Epithelial cell of prostate (primary cell): Measurements from ENCODE around the gene PLEKHM3.

Experiments
- DNase-seq: peaks from one replicate; pipeline ENCODE4 v3.0.0-alpha.2; 2011; ENCODE audit warnings: low read depth, low spot score
- H3K27ac ChIP-seq: fragments of 450-650 bp; 2 replicates; pipeline ENCODE4 v1.5.1; 2017; ENCODE audit warnings: mild to moderate bottlenecking

Gene PLEKHM3

DNA sequence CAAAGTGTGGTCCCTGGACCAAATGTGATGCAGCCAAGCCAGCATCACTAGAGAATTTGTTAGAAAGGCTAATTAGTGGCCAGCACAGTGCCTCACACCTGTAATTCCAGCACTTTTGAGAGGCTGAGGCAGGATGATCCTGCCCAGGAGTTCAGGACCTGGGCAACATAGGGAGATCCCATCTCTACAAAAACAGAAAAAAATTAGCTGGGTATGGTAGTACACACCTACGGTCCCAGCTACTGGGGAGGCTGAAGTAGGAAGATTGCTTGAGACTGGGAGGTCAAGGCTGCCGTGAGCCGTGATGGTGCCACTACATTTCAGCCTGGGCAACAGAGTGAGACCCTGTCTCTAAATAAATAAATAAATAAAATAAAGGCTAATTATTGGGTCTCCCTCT lies 185.8 kb downstream of the PLEKHM3 start:
- no peak overlapping the region for H3K27ac ChIP-seq

DNA sequence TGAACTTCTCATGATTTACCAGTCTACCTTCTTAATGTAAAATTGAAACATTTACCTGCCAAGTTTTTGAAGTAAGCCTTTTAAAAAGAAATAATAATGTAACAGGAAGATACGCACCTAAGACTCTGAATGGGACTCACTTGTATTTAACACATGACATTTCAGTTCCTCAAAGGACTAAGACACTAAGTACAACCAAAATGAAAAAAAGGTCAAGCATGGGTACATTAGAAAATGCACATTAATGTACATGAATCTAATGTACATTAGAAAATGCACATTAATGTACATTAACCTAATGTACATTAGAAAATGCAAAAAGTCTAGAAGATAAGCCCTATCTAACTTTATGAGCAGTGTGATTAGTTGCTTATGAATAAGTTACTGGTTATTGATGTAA lies 186.3 kb downstream of the PLEKHM3 start:
- no peak for DNase-seq
- no peak overlapping the region for H3K27ac ChIP-seq

More for the DNA sequence above, 185.8 kb downstream of the PLEKHM3 start:
- no peak for DNase-seq

DNA sequence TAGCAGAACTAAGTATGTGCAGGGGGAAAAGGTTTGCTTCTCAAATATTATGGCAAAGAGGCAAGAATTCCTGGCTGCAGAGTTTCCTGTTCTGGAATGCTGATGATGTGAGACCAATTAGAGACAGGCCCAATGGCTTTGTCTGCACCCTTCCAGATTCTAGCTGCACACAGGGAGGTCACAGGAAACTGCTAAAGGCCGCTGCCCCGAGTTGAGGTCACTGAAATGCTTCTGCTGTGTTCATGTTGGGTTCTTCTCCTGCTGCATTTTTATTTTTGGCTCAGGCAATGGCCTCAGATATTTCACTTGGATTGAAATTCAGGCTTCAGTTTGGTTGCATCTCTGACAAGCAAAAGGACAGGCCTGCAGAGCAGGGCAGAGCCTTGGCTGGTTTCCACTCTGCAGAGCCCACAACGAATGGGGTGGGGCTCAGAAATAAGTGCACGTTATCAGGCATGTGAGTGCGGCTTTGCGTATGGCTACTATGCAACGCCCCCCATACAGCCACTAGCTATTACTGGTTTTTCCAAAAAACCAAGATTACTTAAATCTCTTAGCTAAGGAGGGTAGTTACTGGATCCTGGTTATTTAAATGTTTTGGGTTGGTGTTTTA lies 188.7 kb downstream of the PLEKHM3 start:
- no peak for DNase-seq
- H3K27ac ChIP-seq, result no peak overlapping the region

DNA sequence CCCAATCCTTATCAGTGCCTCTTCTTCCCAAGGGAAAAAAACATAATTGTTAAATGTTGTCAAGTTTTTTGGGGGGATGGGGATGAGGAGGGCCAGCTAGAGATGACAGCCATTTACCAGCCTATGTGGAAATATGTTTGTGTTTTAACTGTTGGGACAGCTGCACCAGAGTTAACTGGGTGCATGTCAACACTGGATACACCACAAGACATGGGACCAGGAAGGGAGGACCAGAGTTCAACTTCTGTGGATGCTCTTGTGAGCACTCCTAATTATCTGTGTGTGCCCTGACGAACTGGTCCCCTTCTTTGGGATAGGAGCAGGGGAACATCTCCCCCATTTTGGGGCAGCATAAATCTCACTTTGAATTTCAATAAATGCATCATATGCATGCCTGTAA lies 189.5 kb downstream of the PLEKHM3 start:
- no peak for DNase-seq
- H3K27ac ChIP-seq, result no peak overlapping the region

DNA sequence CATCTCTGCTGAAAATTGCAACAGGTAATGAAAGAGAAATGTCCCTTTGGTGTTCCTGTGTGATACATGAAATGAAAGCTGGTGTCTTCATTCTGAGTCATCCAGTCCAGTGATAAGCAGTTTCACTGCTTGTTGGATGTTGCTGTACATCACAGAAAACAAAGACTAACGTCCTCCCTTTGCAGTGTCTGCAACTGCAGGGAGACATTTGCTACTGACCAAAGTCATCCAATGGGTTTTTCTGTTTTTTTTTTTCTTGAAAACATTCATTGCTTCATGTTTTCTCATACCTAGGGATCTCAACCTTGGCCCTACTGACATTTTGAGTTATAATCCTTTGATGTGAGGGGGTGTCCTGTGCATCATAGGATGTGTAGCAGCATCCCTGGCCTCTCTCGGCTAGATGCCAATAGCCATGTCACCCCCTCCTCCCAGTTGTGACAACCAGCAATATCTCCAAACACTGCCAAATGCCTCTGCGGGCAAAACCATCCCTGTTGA lies 192.0 kb downstream of the PLEKHM3 start:
- no peak for DNase-seq
- H3K27ac ChIP-seq, result no peak overlapping the region

DNA sequence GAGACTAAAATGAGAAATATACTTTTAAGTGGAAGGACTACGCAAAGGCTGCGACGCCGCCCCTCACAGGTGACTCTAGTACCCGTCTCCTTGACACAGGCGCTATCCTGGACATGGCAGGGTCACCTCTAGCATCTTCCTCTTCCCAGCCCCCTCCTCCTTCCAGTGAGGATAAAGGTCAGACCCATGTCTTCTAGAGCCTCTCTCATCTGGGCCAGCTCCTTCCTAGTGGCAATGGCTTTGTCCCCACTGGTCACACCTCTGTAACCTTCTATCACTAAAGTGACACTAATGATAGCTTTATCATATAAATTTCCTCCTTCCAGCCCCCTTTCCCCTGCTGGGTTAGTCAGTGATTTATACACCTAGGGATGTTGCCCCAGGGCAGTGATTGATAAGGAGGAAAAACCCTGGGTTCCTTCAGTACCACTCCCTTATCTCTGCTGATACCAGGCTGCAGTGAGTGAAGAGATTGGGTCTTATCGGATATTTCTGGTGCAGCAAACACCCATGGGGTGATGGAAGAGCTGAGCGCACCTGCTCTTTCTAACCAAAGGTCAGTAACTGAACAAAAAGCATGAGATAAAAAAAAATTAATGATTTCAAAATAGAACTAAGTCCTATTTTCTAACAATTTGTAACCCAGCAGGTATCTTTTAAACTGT lies 193.6 kb downstream of the PLEKHM3 start:
- no peak overlapping the region for H3K27ac ChIP-seq
- DNase-seq, result no peak

DNA sequence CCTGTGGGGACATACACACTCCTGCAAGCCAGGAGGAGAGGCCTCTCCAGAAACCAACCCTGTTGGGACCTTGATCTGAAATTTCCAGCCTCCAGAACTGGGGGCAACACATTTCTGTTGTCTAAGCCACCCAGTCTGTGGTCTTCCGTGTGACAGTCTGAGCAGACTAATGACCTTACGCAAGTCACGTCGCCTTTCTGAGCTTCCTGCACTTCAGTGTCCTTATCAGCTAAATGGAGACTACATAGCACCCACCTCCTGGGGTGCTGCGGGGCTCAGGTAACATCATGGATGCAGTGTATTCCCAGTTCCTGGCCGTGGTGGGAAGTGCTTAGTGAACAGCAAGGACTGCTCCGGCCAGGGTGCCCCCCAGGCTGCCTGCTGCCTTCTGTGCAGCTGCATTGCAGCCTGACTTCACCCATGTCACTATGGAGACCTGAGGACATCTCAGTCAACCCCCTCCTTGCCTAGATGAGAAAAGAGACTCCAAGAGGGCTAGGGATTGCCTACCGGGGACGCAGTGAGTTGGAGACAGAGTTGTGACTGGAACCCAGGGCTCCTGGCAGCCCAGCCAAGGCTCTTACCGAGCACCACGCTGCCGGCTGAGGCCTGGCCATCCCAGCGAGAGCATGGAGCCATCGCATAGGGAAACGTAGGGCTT lies 194.4 kb downstream of the PLEKHM3 start:
- H3K27ac ChIP-seq, result no peak overlapping the region
- DNase-seq, result no peak

DNA sequence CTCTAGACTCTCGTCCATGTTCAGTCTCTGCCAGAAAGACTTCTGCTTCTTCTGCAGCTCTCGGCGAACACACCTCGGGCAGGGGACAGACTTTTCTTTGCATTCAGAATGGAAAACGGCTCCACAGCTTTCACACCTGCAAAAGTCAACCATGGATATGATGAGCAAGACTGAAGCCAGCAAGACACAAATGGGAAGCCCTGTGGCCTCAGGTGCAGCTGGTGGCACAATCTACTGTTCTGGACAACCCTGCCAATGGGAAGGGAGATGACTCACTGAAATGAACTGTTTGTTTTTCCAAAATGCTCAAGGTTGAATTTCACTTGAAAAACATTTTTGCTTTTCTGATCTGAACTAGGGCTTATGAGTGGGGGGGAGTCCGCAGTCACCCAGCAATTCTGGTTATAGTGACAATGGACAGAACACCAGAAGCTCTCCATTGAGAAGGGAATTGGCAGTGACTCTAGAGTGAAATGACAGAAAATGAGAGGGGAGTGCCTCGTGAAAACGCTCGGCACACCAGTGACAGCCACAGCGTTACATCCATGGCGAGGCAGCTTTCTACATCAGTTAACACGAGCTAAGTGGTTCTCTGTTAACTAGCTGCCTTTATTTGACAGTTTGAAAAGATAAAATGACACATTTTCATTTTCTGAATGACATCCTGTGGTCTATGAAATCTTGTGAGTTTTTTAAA lies 196.8 kb downstream of the PLEKHM3 start:
- peak overlapping the region; percentile 23 for H3K27ac ChIP-seq
- DNase-seq, result no peak

DNA sequence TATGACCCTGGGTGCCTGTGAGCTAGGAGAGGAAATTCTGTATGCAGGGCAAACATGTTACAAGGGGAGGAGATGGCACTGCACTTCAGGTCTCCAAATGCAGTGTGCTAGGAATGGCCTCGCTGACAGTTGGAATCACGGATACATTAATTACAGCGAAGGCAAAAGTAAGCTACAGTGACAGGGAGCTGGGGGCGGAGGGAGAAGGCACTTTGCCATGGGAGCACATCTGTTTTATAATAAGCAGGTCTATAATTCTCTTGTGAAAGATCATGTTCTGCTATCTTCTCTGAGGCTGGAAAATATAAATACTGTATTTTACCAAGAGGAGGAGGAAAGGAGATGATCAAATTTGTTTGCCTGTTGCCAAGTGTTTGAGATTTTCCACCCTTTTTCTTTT lies 199.3 kb downstream of the PLEKHM3 start:
- no peak overlapping the region for H3K27ac ChIP-seq
- no peak for DNase-seq

DNA sequence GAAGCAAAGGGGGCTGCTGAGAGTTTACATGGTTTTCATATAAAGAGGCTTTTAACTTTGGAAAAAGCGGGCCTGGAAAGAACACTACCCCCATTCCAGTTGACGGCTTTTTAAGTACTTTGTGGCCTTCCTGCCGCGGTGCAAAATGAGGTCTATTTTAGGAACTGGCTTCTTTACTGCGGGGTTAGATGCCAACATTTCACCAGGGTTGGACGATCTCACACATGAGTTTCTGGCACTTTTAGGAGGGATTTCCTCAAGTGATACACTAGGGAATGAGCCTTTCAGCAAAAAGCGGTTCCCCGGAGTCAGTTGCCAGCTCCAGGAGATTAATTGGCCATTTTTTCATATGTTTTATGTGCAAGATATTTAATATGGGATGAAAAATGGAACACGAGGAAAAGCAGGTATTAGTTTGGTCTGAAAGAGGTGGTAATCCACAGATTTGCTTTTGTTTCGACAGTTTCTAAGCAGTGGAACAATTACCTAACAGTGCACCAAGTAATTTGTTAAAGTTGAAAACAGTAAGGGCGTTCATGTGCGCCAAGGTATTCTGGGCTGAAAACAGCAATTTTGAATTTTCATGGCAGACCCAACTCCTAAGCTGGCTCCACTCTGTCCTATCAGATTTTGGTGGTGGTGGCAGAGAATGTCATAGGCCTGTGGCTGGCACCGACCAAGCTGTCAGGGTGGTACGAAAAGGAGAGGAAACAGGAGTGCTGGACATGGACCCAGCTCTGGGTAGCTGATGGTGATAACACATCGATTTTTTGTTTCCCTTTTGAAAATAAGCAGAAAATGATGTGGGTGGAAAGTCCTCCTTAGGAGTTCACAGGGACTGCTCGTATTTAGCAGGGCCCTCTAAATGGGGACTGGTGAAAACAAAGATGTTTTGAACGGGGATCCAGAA lies 200.0 kb downstream of the PLEKHM3 start:
- DNase-seq, result no peak
- no peak overlapping the region for H3K27ac ChIP-seq

DNA sequence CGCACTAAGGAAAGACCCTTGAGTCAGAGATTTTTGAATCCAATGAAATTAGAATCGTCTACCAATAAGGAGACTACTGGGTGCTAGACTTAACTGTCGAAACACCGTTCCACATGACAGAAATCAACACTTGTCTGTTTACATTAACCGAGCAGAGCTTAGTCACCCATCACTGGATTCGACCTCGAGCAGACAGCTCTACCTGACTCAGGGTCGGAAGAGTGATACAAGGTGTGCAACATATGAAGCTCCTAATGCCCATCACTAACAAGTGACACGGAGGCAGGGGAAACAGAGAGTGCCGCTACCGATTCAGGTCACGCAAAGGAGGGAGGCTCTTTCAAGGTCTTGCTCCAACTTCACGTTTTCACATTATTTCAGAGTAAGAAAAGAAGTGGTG lies 201.5 kb downstream of the PLEKHM3 start:
- DNase-seq, result no peak
- H3K27ac ChIP-seq, result no peak overlapping the region

DNA sequence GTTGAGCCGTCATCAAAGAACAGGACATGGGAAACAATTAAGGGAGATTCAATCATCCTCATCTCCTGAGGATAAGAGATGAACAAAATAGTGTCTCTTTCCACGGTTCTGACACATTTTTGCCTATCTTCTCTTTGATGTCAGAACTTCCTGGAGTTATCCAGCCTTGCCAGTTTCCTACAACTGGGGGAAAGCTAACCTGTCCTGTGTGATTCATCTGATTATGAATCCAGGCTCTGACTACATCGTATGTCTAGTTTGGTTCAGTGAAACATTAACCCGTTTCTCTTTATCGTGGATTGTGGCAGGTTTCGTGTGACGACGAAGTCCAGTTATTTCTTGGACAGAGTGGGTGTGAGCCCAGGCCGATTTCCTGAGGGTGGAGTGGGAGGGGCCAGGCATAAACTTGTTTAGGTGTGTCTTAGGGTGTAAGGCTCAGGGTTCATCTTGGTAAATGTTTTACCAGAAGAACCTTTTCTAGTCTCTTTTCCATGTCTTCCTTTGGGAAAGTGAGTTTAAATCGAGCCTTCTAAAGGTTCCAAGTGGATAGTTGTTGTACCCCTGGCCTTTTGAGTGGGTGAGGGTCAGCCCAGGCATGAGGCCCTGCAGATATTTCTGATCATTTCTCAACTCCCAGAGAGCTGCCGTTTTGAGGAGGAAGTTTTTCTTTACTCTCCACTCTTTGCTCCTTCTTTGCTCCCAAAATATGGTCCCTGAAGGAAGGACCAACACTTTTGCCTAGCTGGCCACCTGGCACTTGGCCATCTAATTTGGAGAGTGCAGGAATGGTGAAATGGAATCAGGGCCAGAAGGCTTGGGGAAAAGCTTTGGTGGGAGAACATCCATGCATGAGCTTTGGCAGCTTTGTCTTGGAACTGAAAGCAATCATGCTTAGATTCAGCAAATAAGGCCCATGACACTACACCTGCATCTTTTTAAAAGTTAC lies 205.2 kb downstream of the PLEKHM3 start:
- peak; percentile 55 for DNase-seq
- H3K27ac ChIP-seq, result peak overlapping the region; percentile 64

DNA sequence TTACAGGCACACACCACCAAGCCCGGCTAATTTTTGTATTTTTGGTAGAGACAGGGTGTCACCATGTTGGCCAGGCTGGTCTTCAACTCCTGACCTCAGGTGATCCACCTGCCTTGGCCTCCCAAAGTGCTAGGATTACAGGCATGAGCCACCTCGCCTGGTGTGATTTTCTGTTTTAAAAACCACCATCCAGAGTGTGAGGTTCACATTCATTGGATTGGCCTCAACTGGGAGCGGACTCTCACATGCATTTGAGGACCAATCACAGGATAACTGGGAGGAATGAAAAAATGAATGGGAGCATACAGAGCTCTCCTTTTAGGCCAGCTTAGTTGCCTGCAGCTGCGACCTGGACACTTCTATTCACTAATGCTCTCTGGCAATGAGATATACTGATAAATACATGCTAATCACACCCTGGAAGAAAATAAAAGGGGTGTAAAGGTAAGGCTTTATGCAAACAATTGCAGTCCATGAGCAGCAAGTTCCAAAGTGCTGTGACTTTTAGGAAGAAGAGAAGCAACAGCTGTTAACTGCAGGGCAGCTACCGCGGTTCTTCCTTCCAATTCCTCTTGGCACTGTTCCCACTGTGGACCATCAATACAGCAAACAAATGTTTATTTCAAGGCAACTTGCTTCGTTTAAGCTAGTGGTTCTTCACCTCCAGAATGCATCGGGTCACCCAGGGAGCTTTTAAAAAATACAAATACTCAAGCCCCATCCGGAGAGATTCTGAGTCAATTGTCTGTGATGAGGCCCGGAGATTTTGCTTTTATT lies 206.1 kb downstream of the PLEKHM3 start:
- peak overlapping the region; percentile 64 for H3K27ac ChIP-seq
- DNase-seq, result no peak

DNA sequence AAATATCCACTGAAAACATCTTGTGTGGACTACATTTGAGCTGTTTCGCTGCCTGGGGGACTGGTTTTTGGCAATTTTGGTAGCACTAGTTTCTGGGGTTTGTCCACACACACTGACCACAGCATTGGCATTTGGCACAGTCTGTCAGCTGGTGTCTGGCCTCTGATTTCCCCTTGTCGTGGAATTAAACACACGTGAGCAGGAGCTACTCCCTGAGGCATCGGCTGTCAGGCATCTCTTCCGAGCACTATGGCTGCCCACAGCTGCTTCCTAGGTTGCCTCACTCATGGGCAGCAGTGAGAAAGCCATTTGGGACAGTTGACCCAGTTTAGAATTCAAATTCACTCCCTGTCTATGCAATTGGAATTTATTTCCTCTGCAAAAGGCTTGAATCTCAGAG lies 208.8 kb downstream of the PLEKHM3 start:
- DNase-seq, result no peak
- no peak overlapping the region for H3K27ac ChIP-seq

DNA sequence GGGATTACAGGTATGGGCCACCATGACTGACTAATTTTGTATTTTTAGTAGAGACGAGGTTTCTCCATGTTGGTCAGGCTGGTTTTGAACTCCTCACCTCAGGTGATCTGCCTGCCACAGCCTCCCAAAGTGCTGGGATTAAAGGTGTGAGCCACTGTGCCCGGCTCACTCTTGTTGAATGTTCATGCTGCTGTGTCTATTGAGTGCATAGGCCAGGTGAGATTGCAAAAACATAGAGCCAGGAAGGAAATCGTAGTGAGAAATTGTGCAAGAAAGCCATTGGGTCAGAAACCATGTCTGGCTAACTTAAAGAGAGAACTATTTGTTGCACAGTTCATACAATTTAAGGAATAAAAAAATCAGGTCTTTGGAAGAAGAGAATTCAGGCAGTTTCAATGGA lies 210.1 kb downstream of the PLEKHM3 start:
- DNase-seq, result no peak
- no peak overlapping the region for H3K27ac ChIP-seq

DNA sequence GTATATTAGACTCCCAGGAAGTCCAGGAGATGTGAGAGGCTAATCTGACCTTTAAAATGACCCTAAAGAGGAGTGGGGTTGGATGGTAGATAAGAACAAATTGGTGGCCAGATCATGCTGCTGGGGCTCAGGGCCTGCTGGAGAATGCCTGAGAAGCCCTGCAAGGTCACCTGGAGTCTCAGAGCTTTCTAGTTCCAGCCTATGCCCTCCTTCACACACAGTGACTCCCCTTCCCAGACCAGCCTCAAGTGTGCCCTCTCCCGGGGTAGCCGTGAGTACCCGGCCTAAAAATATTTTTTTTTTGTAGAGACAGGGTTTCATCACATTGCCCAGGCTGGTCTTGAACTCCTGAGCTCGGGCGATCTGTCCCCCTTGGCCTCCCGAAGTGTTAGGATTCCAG lies 211.4 kb downstream of the PLEKHM3 start:
- DNase-seq, result no peak
- H3K27ac ChIP-seq, result no peak overlapping the region

DNA sequence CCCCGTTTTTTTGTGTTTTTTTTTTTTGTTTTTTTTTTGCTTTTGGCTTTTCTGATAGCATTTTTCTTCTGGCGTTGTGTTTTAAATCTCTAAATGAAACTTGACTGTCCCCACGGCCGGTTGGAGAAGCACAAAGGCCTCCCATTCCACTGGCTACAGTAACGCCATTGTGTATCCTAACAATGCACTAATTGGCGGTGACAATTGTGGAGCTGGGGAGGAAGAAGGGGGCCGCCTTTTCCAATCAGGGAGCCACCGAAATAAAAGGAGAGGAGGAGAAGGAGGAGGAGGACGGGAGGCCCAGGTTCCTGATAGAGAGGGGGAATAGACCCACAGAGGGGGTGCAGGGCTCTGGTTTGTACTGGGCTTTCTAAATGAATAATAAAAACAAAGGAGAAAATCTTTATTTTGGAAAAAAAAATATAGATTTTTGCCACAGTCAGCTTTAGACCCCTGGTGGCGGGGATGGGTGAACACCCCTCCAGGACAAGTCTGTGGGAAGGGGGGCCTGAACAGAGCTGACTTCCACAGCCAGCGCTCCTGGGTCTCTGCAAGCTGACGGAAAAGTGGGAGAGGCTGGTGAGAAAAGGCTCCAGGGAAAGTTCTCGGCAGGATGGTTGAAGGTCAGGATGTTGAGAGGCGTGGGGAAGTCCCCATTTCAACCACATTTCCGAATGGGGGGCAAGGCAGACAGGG lies 212.0 kb downstream of the PLEKHM3 start:
- DNase-seq, result no peak
- H3K27ac ChIP-seq, result no peak overlapping the region

DNA sequence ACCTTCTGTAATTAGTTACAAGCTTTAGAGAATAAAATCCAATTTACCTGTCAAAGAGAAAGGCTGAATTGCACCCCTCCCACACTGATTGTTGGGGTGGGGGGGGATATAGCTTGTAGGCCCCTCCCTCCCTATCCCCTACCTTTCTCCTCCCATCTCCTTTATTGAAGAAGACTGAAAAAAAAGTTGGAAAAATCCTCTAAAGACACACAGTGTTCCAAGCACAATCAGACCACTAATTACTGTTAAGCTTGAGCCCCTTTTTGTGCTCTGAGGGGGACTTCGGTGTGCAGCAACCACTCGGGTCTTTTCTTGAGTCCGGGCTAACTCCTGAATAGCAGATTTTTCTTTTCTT lies 212.6 kb downstream of the PLEKHM3 start:
- no peak for DNase-seq
- H3K27ac ChIP-seq, result no peak overlapping the region
